Epithelial cell of prostate (primary cell): ENCODE results near the gene TNNC1.

ENCODE experiments used
- DNase-seq: peaks from one replicate; pipeline ENCODE4 v3.0.0-alpha.2; 2011; ENCODE audit warnings: low read depth, low spot score
- H3K27ac ChIP-seq: fragments of 450-650 bp; 2 replicates; pipeline ENCODE4 v1.5.1; 2017; ENCODE audit warnings: mild to moderate bottlenecking

TNNC1 gene

GRCh38 chr3:52404391-52404790, 49.5 kb downstream of the TNNC1 start:
- DNase-seq: no peak
- no peak overlapping the region for H3K27ac ChIP-seq

GRCh38 chr3:52403955-52404354, 49.9 kb downstream of the TNNC1 start:
- no peak overlapping the region for H3K27ac ChIP-seq
- DNase-seq: no peak

GRCh38 chr3:52403271-52403841, 50.5 kb downstream of the TNNC1 start:
- no peak for DNase-seq
- no peak overlapping the region for H3K27ac ChIP-seq

GRCh38 chr3:52402706-52403270, 51.1 kb downstream of the TNNC1 start:
- no peak for DNase-seq
- no peak overlapping the region for H3K27ac ChIP-seq

- no peak for DNase-seq
These were observed 51.7 kb downstream of the TNNC1 start for GRCh38 chr3:52402101-52402521.

GRCh38 chr3:52401551-52401950, 52.3 kb downstream of the TNNC1 start:
- DNase-seq: no peak
- no peak overlapping the region for H3K27ac ChIP-seq

More at GRCh38 chr3:52402101-52402521, 51.7 kb downstream of the TNNC1 start:
- H3K27ac ChIP-seq: no peak overlapping the region
